ENCODE measurements around the gene KRTAP9-1. TPM values are rescaled to one million over a fixed set of nuclear protein-coding genes. Genes with fewer than 3 reads are reported as not detected.

KRTAP9-1 gene
- total RNA-seq, 1 experiment from 2014 or later, result not detected

- H3K4me1 Mint-ChIP-seq, result peaks cover 8% of the 10 kb centered on the region; the same call in 1 of the 2 replicates
- no peak for DNase-seq (ENCODE audit: low spot score)
- no peak for ATAC-seq
- no peak overlapping the region for H3K4me3 Mint-ChIP-seq
- H3K27me3 Mint-ChIP-seq (ENCODE audit: low read depth), result no peaks in the 10 kb centered on the region
- no peak for TF ChIP-seq ZNF317 (CRISPR knock-in tag; IDR thresholded peaks at IDR 0.05; ENCODE audit: borderline replicate concordance, low read depth)
- no peak for TF ChIP-seq ZSCAN18 (CRISPR knock-in tag; IDR thresholded peaks at IDR 0.05)
- TF ChIP-seq, protein P1, sequence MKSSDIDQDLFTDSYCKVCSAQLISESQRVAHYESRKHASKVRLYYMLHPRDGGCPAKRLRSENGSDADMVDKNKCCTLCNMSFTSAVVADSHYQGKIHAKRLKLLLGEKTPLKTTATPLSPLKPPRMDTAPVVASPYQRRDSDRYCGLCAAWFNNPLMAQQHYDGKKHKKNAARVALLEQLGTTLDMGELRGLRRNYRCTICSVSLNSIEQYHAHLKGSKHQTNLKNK (CRISPR knock-in tag; IDR thresholded peaks at IDR 0.05), result no peak
- TF ChIP-seq RORB (CRISPR knock-in tag; IDR thresholded peaks at IDR 0.05), result no peak
- TF ChIP-seq NR1H2 (CRISPR knock-in tag; IDR thresholded peaks at IDR 0.05), result no peak
- no peak for TF ChIP-seq JUN (CRISPR knock-in tag; IDR thresholded peaks at IDR 0.05)
- TF ChIP-seq E2F5 (CRISPR knock-in tag; IDR thresholded peaks at IDR 0.05), result no peak
- no peak for TF ChIP-seq JAZF1 (CRISPR knock-in tag; IDR thresholded peaks at IDR 0.05)
- TF ChIP-seq, protein P2, sequence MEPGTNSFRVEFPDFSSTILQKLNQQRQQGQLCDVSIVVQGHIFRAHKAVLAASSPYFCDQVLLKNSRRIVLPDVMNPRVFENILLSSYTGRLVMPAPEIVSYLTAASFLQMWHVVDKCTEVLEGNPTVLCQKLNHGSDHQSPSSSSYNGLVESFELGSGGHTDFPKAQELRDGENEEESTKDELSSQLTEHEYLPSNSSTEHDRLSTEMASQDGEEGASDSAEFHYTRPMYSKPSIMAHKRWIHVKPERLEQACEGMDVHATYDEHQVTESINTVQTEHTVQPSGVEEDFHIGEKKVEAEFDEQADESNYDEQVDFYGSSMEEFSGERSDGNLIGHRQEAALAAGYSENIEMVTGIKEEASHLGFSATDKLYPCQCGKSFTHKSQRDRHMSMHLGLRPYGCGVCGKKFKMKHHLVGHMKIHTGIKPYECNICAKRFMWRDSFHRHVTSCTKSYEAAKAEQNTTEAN (CRISPR knock-in tag; IDR thresholded peaks at IDR 0.05), result no peak
- ChIA-PET POLR2A (no interaction called here), CTCF (no interaction called here)
- no peak overlapping the region for H3K27ac Mint-ChIP-seq
- peaks cover 14% of the 10 kb centered on the region for H3K9me3 Mint-ChIP-seq
- H3K36me3 Mint-ChIP-seq, result peaks cover 2% of the 10 kb centered on the region
Measured at GRCh38 chr17:41150026-41150425, 39.7 kb upstream of the KRTAP9-1 start.

- Mint-ChIP-seq H3K27me3 (ENCODE audit: low read depth) (no peaks in the 10 kb centered on the region), H3K4me3 (no peak overlapping the region), H3K36me3 (no peaks in the 10 kb centered on the region), H3K4me1 (peaks cover 7% of the 10 kb centered on the region; the same call in 1 of the 2 replicates), H3K27ac (no peak overlapping the region), H3K9me3 (peaks cover 14% of the 10 kb centered on the region)
- ChIA-PET CTCF (no interaction called here), POLR2A (no interaction called here)
- ATAC-seq (no peak), DNase-seq (ENCODE audit: low spot score) (no peak)
- TF ChIP-seq ZNF425 (CRISPR knock-in tag; conservative IDR thresholded peaks at IDR 0.05) (no peak), FOXP1 (CRISPR knock-in tag; IDR thresholded peaks at IDR 0.05; ENCODE audit: borderline replicate concordance) (no peak), TEAD1 (CRISPR knock-in tag; IDR thresholded peaks at IDR 0.05) (no peak), SMAD3 (CRISPR knock-in tag; IDR thresholded peaks at IDR 0.05; ENCODE audit: borderline replicate concordance) (no peak), SOX15 (CRISPR knock-in tag; IDR thresholded peaks at IDR 0.05) (no peak), JUN (CRISPR knock-in tag; IDR thresholded peaks at IDR 0.05) (no peak), MAX (CRISPR knock-in tag; IDR thresholded peaks at IDR 0.05) (no peak), ZNF317 (CRISPR knock-in tag; IDR thresholded peaks at IDR 0.05; ENCODE audit: borderline replicate concordance, low read depth) (no peak), MXD4 (CRISPR knock-in tag; IDR thresholded peaks at IDR 0.05; ENCODE audit: borderline replicate concordance) (no peak), TP53 (CRISPR knock-in tag; IDR thresholded peaks at IDR 0.05) (no peak), IRF1 (CRISPR knock-in tag; IDR thresholded peaks at IDR 0.05) (no peak), PRRX2 (CRISPR knock-in tag; IDR thresholded peaks at IDR 0.05) (no peak), ZNF219 (CRISPR knock-in tag; IDR thresholded peaks at IDR 0.05; ENCODE audit: borderline replicate concordance) (no peak), AR (CRISPR knock-in tag; IDR thresholded peaks at IDR 0.05) (no peak), GRHL2 (CRISPR knock-in tag; IDR thresholded peaks at IDR 0.05; ENCODE audit: insufficient replicate concordance, severe bottlenecking) (no peak)
Measured at GRCh38 chr17:41151525-41151924, 38.2 kb upstream of the KRTAP9-1 start.

Data from WTC11 (cell line).